Kidney (tissue), 14 donors: Measurements from ENCODE around the gene F10. TPM values are rescaled to one million over a fixed set of nuclear protein-coding genes. Genes with fewer than 3 reads are reported as not detected.

Experiments
- DNase-seq, 5 donors: peaks; one replicate each; pipeline ENCODE4 v3.0.0-alpha.2; 2013 to 2020
- FAIRE-seq: peaks from 2 replicates; lab custom pipeline; 2012; peaks lifted over from hg19 to GRCh38; lab: Jason Lieb, UNC
- H3K27ac ChIP-seq, 2 donors: one replicate each; pipeline ENCODE4 v1.7.0; 2013; ENCODE audit warnings: low read depth in 2 of 2, low read length in 2 of 2, inconsistent platforms in 1 of 2
- H3K27me3 ChIP-seq: one replicate; pipeline ENCODE4 v1.7.1; 2013; ENCODE audit warnings: low read length, inconsistent platforms; ENCODE audit not compliant: control insufficient read depth, insufficient read depth
- H3K36me3 ChIP-seq, 3 donors: one replicate each; pipeline versions ENCODE4 v1.7.0 to v1.7.1; 2013; ENCODE audit warnings: low read length in 3 of 3, control low read depth in 1 of 3, inconsistent platforms in 1 of 3; ENCODE audit not compliant: insufficient read depth in 3 of 3, control insufficient read depth in 2 of 3
- H3K4me1 ChIP-seq, 3 donors: one replicate each; pipeline versions ENCODE4 v1.7.0 to v1.7.1; 2013; ENCODE audit warnings: low read length in 3 of 3, inconsistent platforms in 1 of 3, low read depth in 1 of 3; ENCODE audit not compliant: control insufficient read depth in 2 of 3, insufficient read depth in 2 of 3
- H3K4me3 ChIP-seq, 3 donors: one replicate each; pipeline versions ENCODE4 v1.7.0 to v1.8.1; 2013; ENCODE audit warnings: low read length in 3 of 3, control low read depth in 1 of 3, inconsistent platforms in 1 of 3
- H3K9ac ChIP-seq, 3 donors: one replicate each; pipeline versions ENCODE4 v1.7.0 to v1.7.1; 2013; ENCODE audit warnings: low read length in 3 of 3, control low read depth in 1 of 3, inconsistent platforms in 1 of 3
- H3K9me3 ChIP-seq, 3 donors: one replicate each; pipeline versions ENCODE4 v1.7.0 to v1.7.1; 2013; ENCODE audit warnings: low read length in 3 of 3, control low read depth in 1 of 3, inconsistent platforms in 1 of 3; ENCODE audit not compliant: control insufficient read depth in 2 of 3, insufficient read depth in 1 of 3
- intact Hi-C: fragments of 100-400 bp; cut with DNase I; formaldehyde crosslinking; loops from one replicate; pipeline ENCODE4 v1.11.1; 2022
- polyA plus RNA-seq: library from polyadenylated mRNA; stranded (reverse); fragments of 350-450 nt; fragmentation: Illumina TruSeq; extraction: RNeasy Lipid Tissue Mini Kit (QIAGEN cat#74804); gene quantifications from one replicate; pipeline ENCODE4 v1.2.3, GENCODE V29; 2014; ENCODE audit warnings: low read depth, low replicate concordance; ENCODE audit not compliant: insufficient read depth
- total RNA-seq: library from RNA; stranded (reverse); fragmentation: NEBNext Ultra II Directional; extraction: Animal tissue kit (Norgen Biotek cat#: 25700); gene quantifications from one replicate; pipeline ENCODE4 v1.2.1, GENCODE V29; 2021
- TF ChIP-seq, protein P1 (sequence below): IDR thresholded peaks from 3 replicates; pipeline ENCODE4 v1.5.1; 2012; ENCODE audit warnings: mild to moderate bottlenecking, moderate library complexity, borderline replicate concordance; ENCODE audit not compliant: insufficient read depth; ENCODE audit errors: extremely low read depth
- donor health status: control.
- donor health status: control.
- donor health status: control.
- donor health status: control.
- donor health status: control.
- donor health status: DM: yes; HTN: yes; CAD: no.
- donor health status: Normal renal cell carcinoma (clear cell type).

F10 gene
- total and polyA plus RNA-seq, 2 donors from 2014 or later: 5.1 to 6.8 TPM

DNA sequence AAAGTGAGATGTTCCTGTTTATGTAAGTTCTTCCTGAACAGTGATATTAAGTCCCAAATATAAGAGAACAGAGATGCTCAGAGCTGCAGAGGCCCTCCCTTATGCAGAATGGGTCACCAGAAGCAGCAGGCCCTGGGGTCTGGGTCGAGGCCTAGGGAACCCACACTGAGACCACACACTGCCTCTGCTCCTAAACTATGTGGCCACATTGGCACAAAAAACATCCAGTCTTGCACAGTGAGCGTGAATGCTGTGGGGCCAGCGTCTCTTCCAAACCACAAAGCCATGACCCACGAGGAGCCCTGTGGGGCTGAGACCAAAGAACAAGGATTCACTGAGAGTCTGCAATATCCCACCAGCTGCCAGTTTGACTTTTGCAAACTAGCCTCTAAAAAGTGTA is 59.4 kb downstream of the F10 start:
- FAIRE-seq (no peak), DNase-seq (no peak)
- Histone ChIP-seq H3K36me3 (peaks cover 5 to 48% (median 31%) of the 10 kb centered on the region in 3 donors), H3K9me3 (no peaks in the 10 kb centered on the region), H3K27me3 (no peaks in the 10 kb centered on the region), H3K27ac (no peak overlapping the region), H3K9ac (no peak overlapping the region), H3K4me3 (no peak overlapping the region), H3K4me1 (no peaks in the 10 kb centered on the region)
- TF ChIP-seq, protein P1, sequence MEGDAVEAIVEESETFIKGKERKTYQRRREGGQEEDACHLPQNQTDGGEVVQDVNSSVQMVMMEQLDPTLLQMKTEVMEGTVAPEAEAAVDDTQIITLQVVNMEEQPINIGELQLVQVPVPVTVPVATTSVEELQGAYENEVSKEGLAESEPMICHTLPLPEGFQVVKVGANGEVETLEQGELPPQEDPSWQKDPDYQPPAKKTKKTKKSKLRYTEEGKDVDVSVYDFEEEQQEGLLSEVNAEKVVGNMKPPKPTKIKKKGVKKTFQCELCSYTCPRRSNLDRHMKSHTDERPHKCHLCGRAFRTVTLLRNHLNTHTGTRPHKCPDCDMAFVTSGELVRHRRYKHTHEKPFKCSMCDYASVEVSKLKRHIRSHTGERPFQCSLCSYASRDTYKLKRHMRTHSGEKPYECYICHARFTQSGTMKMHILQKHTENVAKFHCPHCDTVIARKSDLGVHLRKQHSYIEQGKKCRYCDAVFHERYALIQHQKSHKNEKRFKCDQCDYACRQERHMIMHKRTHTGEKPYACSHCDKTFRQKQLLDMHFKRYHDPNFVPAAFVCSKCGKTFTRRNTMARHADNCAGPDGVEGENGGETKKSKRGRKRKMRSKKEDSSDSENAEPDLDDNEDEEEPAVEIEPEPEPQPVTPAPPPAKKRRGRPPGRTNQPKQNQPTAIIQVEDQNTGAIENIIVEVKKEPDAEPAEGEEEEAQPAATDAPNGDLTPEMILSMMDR: no peak
- intact Hi-C loops: no loop called here

DNA sequence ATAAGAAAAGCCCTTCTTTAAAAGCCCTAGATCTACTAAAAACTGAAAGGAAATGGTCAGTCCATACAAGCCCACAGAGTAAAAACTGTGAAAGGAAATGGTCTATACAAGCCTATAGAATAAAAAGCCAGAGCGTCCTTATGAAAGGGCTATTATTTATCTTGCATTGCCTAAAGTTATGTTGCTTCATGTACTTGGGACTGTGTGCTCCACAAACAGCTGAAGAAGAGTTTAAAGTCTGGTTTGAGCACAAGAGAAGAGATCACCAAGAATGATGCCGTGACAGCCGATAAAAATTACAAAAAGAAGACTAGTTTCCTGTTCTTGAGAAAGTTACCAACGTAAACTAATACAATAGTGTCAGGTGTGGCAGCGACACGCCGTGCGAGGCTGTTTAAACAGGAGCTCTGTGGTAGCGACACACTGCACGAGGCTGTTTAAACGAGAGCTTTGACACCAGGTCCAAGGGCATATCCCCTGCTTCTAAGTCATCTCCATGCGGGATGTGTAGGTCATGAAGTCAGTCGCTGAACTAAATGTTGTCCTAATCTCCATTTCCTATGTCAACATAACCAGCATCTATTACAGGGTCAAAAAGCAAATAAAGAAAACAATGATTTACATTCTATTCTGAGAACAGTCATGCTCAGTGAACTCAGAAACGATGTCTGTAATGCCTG is 61.0 kb downstream of the F10 start:
- intact Hi-C loops: no loop called here
- no peaks in the 10 kb centered on the region for H3K27me3 ChIP-seq
- no peak overlapping the region for H3K27ac ChIP-seq
- no peak overlapping the region for H3K9ac ChIP-seq
- TF ChIP-seq, protein P1: no peak
- peaks cover 7 to 43% (median 38%) of the 10 kb centered on the region in 3 donors for H3K36me3 ChIP-seq
- DNase-seq: peak in 2 of 5 donors; percentile 8 to 13
- no peaks in the 10 kb centered on the region for H3K9me3 ChIP-seq
- no peak overlapping the region for H3K4me3 ChIP-seq
- no peaks in the 10 kb centered on the region for H3K4me1 ChIP-seq
- FAIRE-seq: no peak

DNA sequence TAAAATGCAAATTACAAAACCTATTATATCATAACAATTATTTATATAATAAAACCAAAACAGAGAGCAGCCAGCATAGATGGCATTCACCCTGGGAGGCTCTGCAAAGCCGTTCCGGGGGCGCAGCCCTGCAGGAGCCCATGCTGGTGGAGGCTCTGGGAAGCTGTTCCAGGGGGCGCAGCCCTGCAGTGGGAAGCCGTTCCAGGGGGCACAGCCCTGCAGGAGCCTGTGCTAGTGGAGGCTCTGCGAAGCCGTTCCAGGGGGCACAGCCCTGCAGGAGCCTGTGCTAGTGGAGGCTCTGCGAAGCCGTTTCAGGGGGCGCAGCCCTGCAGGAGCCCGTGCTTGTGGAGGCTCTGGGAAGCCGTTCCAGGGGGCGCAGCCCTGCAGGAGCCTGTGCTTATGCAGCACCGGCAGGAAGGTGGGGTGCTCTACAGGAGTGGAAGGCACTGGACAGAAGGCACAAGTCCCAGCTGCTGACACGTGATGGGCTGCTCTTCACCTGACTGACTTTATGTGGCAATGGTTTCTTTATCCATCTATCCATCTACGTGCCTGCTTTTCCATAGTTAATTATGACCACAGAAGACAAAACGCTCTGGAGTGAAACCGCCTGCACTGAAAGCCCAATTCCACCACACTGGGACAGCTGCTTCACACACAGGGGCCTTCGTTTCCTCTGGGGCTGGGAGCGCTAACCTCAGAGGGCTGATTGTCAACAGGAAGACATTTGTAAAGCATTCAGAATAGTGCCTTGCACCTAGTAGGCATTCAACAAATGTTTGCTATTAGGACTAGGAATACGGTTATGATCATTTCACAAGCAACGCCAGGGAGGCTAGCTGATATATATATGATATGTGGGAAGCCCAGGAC is 62.2 kb downstream of the F10 start:
- no peak for FAIRE-seq
- intact Hi-C loops: no loop called here
- H3K27me3 ChIP-seq: no peaks in the 10 kb centered on the region

More for the DNA sequence above, 62.2 kb downstream of the F10 start:
- Histone ChIP-seq H3K27ac (no peak overlapping the region), H3K4me1 (no peaks in the 10 kb centered on the region), H3K9ac (no peak overlapping the region), H3K4me3 (no peak overlapping the region), H3K36me3 (peaks cover 9 to 35% (median 26%) of the 10 kb centered on the region in 3 donors), H3K9me3 (no peaks in the 10 kb centered on the region)
- TF ChIP-seq, protein P1: no peak
- DNase-seq: peak in 2 of 5 donors; percentile 4 to 49
